DMS79 (cell line): ENCODE results near the gene RNU6-9.

Source experiments
- DNase-seq: peaks from one replicate; lab custom pipeline; 2025; lab: John Stamatoyannopoulos, UW

The RNU6-9 gene

DNA sequence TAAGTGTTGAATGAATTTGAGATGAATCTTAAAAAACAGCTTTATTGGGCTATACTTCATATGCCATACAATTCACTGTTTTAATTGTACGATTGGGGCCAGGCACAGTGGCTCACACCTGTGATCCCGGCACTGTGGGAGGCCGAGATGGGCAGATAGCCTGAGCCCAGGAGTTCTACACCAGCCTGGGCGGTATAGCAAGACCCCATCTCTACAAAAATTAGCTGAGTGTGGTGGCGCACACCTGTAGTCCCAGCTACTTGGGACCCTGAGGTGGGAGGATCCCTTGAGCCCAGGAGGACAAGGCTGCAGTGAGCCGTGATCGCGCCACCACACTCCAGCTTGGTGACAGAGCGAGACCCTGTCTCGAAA lies 42.9 kb downstream of the RNU6-9 start:
- no peak for DNase-seq

- DNase-seq, result no peak
These were observed 44.0 kb downstream of the RNU6-9 start for GRCh38 chr19:937259-937694.

- no peak for DNase-seq
These were observed 45.1 kb downstream of the RNU6-9 start for GRCh38 chr19:938233-938923.

GRCh38 chr19:939439-939838 lies 46.2 kb downstream of the RNU6-9 start:
- DNase-seq, result no peak

DNA sequence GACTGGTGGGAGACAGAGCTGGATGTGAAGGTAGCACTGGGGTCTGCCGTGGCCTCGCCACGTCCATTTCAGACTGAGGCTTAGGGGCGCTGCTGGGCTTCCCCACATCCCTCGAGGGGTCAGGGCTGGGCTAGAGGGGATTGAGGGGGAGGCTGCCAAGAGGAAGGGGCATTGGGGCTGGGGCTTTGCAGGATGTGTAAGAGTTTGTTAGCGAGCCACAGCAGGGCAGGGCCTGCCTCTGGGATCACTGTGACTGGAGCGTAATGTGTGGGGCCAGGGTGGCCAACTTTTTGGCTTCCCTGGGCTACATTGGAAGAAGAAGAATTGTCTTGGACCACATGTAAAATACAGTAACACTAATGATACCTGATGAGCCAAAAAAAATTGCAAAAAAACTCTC lies 46.6 kb downstream of the RNU6-9 start:
- no peak for DNase-seq

DNA sequence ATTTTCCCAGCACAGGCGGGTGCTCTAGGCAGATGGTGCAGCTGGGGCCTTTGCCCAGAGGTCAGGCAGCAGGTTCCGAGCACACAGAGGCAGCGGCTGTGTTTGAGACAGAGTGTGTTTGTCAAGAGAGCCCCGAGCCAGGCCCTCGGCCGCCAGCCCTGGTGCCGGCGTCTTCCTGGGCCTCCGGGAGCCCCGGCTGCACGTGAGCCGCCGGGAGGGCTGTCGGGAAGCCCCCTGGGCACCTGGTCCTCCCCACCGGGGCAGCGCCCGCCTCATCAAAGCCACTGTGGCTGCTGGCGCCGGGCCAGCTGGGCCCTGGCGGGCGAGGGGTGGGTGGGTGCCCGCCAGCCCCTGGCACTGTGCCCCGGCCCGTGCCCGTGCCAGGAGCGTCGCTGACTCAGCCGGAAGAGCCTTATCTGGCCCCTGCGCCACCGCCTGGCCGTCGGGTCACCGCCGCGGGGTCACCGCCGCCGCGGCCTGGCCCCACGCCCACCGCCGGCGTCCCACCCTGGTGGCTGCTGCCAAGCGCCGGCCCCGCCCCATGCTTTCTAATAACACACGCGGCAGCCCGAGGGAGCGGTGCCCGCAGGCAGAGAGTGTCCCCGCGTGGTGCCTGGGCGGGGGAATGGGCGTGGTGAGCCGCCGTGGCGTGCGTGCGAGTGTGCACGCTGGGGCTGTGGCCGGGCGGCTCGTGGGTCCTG lies 47.5 kb downstream of the RNU6-9 start:
- peak; percentile 63 for DNase-seq

GRCh38 chr19:941292-942132 lies 48.2 kb downstream of the RNU6-9 start:
- no peak for DNase-seq

DNA sequence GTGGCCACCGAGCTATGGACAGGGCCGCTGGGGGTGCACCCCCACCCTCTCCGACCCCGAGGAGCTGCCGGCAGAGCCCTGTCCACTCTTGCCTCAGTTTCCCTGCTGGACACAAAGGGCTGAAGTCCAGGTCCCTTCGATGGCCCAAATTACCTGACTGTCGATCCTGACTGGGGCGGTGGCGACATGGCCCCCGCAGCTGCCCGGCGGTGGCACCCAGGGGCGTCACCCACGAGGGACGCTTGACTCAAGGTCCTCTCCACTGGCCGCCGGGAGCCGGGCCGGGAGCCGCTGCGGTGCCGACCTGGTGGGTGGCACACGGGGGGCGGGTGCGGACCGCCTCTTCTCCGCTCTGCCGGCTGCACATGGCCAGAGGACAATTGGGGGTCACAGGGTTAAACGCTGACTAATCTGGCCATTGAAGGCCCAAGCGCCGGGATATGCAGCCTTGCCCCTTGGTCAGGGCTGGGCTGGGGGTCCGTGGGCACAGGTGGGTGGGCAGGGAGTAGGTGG lies 48.9 kb downstream of the RNU6-9 start:
- DNase-seq, result no peak
